Activated naive CD4-positive, alpha-beta T cell treated with anti-CD3 and anti-CD28 coated beads for 36 hours (primary cell): ENCODE measurements around the gene IGFL3. TPM values are rescaled to one million over a fixed set of nuclear protein-coding genes. Genes with fewer than 3 reads are reported as not detected.
"Not testable (repeated sequence)": the region's sequence is repeated elsewhere in the genome, so short reads cannot be mapped to it uniquely, and the experiment has no call there.

Experiments used
- CTCF ChIA-PET: fragments of 350-600 bp; sonication (Branson Sonifier 250); formaldehyde crosslinking; loops from one replicate; lab custom pipeline; 2021; ENCODE audit warnings: antibody characterized with exemption; lab: Charles Lee
- DNase-seq: peaks from one replicate; pipeline ENCODE4 v3.0.0-alpha.2; 2020
- H3K27ac Mint-ChIP-seq: one replicate; pipeline ENCODE4 v1.8.0; 2021; ENCODE audit warnings: mild to moderate bottlenecking, mixed read lengths
- H3K27me3 Mint-ChIP-seq: one replicate; pipeline ENCODE4 v1.8.0; 2021; ENCODE audit warnings: low read depth, mixed read lengths
- H3K36me3 Mint-ChIP-seq: one replicate; pipeline ENCODE4 v1.8.0; 2021; ENCODE audit warnings: low read depth, mixed read lengths
- H3K4me1 Mint-ChIP-seq: one replicate; pipeline ENCODE4 v1.8.0; 2021; ENCODE audit warnings: low read depth, mixed read lengths
- H3K4me3 Mint-ChIP-seq: one replicate; pipeline ENCODE4 v1.8.0; 2021; ENCODE audit warnings: mild to moderate bottlenecking, moderate library complexity, mixed read lengths
- H3K9me3 Mint-ChIP-seq: one replicate; pipeline ENCODE4 v1.8.0; 2021; ENCODE audit warnings: mixed read lengths
- intact Hi-C: fragments of 100-400 bp; cut with micrococcal nuclease; formaldehyde crosslinking; loops from one replicate; pipeline ENCODE4 v1.15.1; 2023
- total RNA-seq, 2 experiments: library from RNA; stranded (reverse); gene quantifications; one replicate each; pipeline ENCODE4 v1.2.3, GENCODE V29; 2021

IGFL3 gene
- total RNA-seq, 2 experiments from 2014 or later = not detected

GRCh38 chr19:46085888-46086287, 38.6 kb downstream of the IGFL3 start:
- Mint-ChIP-seq H3K4me1 (peaks cover 5% of the 10 kb centered on the region), H3K27me3 (peaks cover 36% of the 10 kb centered on the region), H3K4me3 (no peak overlapping the region), H3K36me3 (peaks cover 4% of the 10 kb centered on the region), H3K9me3 (peaks cover 39% of the 10 kb centered on the region), H3K27ac (no peak overlapping the region)
- CTCF ChIA-PET = no interaction called here
- intact Hi-C loops = no loop called here
- no peak for DNase-seq

- DNase-seq = no peak
- peaks cover 4% of the 10 kb centered on the region for H3K36me3 Mint-ChIP-seq
- H3K9me3 Mint-ChIP-seq = peaks cover 25% of the 10 kb centered on the region
- H3K4me3 Mint-ChIP-seq = no peak overlapping the region
- intact Hi-C loops = loop anchor here (1.0 kb wide), 3 partner anchors 102 to 181 kb away; no protein-coding TSS in a partner anchor
- CTCF ChIA-PET = interaction anchor here (0.5 to 2.7 kb wide), 6 partner anchors 27 to 232 kb away, joined by 3 to 20 read pairs (median 4); no protein-coding TSS in a partner anchor
- peaks cover 5% of the 10 kb centered on the region for H3K4me1 Mint-ChIP-seq
- H3K27me3 Mint-ChIP-seq = peaks cover 51% of the 10 kb centered on the region
- no peak overlapping the region for H3K27ac Mint-ChIP-seq
Observed at GRCh38 chr19:46082728-46083050, 41.8 kb downstream of the IGFL3 start.

- CTCF ChIA-PET = interaction anchor here (0.5 to 2.7 kb wide), 6 partner anchors 27 to 232 kb away, joined by 3 to 20 read pairs (median 4); no protein-coding TSS in a partner anchor
- DNase-seq = peak; percentile 45
Observed at GRCh38 chr19:46081928-46082727, 42.4 kb downstream of the IGFL3 start.

GRCh38 chr19:46080561-46080960, 43.9 kb downstream of the IGFL3 start:
- Mint-ChIP-seq H3K9me3 (peaks cover 12% of the 10 kb centered on the region), H3K36me3 (peaks cover 2% of the 10 kb centered on the region), H3K27ac (no peak overlapping the region), H3K27me3 (peaks cover 69% of the 10 kb centered on the region), H3K4me1 (peaks cover 12% of the 10 kb centered on the region), H3K4me3 (no peak overlapping the region)
- CTCF ChIA-PET = interaction anchor here (0.6 to 3.5 kb wide), 4 partner anchors 105 to 364 kb away, joined by 3 to 20 read pairs (median 12); no protein-coding TSS in a partner anchor
- DNase-seq = no peak
- intact Hi-C loops = no loop called here

More at GRCh38 chr19:46081928-46082727, 42.4 kb downstream of the IGFL3 start:
- intact Hi-C loops = loop anchor here (1.0 kb wide), 3 partner anchors 102 to 181 kb away; no protein-coding TSS in a partner anchor
- Mint-ChIP-seq H3K27me3 (peaks cover 55% of the 10 kb centered on the region), H3K9me3 (peaks cover 24% of the 10 kb centered on the region), H3K27ac (no peak overlapping the region), H3K36me3 (peaks cover 4% of the 10 kb centered on the region), H3K4me3 (no peak overlapping the region), H3K4me1 (peaks cover 7% of the 10 kb centered on the region)

- intact Hi-C loops = no loop called here
Observed at GRCh38 chr19:46079576-46079975, 44.9 kb downstream of the IGFL3 start.

GRCh38 chr19:46078573-46079332, 45.7 kb downstream of the IGFL3 start:
- peaks cover 12% of the 10 kb centered on the region for H3K4me1 Mint-ChIP-seq
- not testable (repeated sequence) for H3K9me3 Mint-ChIP-seq, H3K27ac Mint-ChIP-seq, H3K36me3 Mint-ChIP-seq, H3K4me3 Mint-ChIP-seq
- peak; percentile 53 for DNase-seq
- CTCF ChIA-PET = interaction anchor here (0.6 to 3.5 kb wide), 19 partner anchors 11 to 189 kb away, joined by 3 to 38 read pairs (median 3); no protein-coding TSS in a partner anchor
- intact Hi-C loops = loop anchor here (1.0 kb wide), 2 partner anchors 111 to 187 kb away; no protein-coding TSS in a partner anchor
- peaks cover 65% of the 10 kb centered on the region for H3K27me3 Mint-ChIP-seq

More at GRCh38 chr19:46079576-46079975, 44.9 kb downstream of the IGFL3 start:
- peaks cover 12% of the 10 kb centered on the region for H3K4me1 Mint-ChIP-seq
- H3K9me3 Mint-ChIP-seq = peaks cover 4% of the 10 kb centered on the region
- no peak overlapping the region for H3K4me3 Mint-ChIP-seq
- H3K27ac Mint-ChIP-seq = no peak overlapping the region
- DNase-seq = no peak
- CTCF ChIA-PET = interaction anchor here (0.6 to 3.5 kb wide), 6 partner anchors 106 to 365 kb away, joined by 3 to 18 read pairs (median 6); no protein-coding TSS in a partner anchor
- H3K36me3 Mint-ChIP-seq = no peaks in the 10 kb centered on the region
- H3K27me3 Mint-ChIP-seq = peaks cover 67% of the 10 kb centered on the region

GRCh38 chr19:46077815-46078167, 46.7 kb downstream of the IGFL3 start:
- intact Hi-C loops = loop anchor here (1.0 kb wide), 3 partner anchors 48 to 188 kb away; no protein-coding TSS in a partner anchor
- Mint-ChIP-seq H3K27me3 (peaks cover 64% of the 10 kb centered on the region), H3K4me3 (no peak overlapping the region), H3K36me3 (no peaks in the 10 kb centered on the region), H3K4me1 (peaks cover 12% of the 10 kb centered on the region), H3K27ac (no peak overlapping the region), H3K9me3 (peaks cover 2% of the 10 kb centered on the region)
- CTCF ChIA-PET = interaction anchor here (0.6 to 3.5 kb wide), 18 partner anchors 12 to 190 kb away, joined by 3 to 38 read pairs (median 3); no protein-coding TSS in a partner anchor
- no peak for DNase-seq

- H3K36me3 Mint-ChIP-seq = no peaks in the 10 kb centered on the region
- no peak overlapping the region for H3K27ac Mint-ChIP-seq
- H3K4me3 Mint-ChIP-seq = peak overlapping the region; percentile 14
Observed at GRCh38 chr19:46076951-46077814, 47.3 kb downstream of the IGFL3 start.

GRCh38 chr19:46076031-46076880, 48.2 kb downstream of the IGFL3 start:
- Mint-ChIP-seq H3K27ac (no peak overlapping the region), H3K36me3 (no peaks in the 10 kb centered on the region), H3K27me3 (peaks cover 67% of the 10 kb centered on the region), H3K9me3 (peaks cover 2% of the 10 kb centered on the region), H3K4me3 (no peak overlapping the region), H3K4me1 (peaks cover 7% of the 10 kb centered on the region)
- intact Hi-C loops = no loop called here
- CTCF ChIA-PET = interaction anchor here (1.1 to 3.1 kb wide), 6 partner anchors 10 to 192 kb away, joined by 3 to 38 read pairs (median 14); no protein-coding TSS in a partner anchor
- no peak for DNase-seq

More at GRCh38 chr19:46076951-46077814, 47.3 kb downstream of the IGFL3 start:
- Mint-ChIP-seq H3K9me3 (peaks cover 2% of the 10 kb centered on the region), H3K27me3 (peaks cover 68% of the 10 kb centered on the region), H3K4me1 (peaks cover 11% of the 10 kb centered on the region)
- DNase-seq = peak; percentile 68
- intact Hi-C loops = loop anchor here (1.0 kb wide), 1 partner anchor 48 kb away; no protein-coding TSS in a partner anchor
- CTCF ChIA-PET = interaction anchor here (0.6 to 3.5 kb wide), 9 partner anchors 11 to 333 kb away, joined by 3 to 38 read pairs (median 12); no protein-coding TSS in a partner anchor

- Mint-ChIP-seq H3K36me3 (no peaks in the 10 kb centered on the region), H3K4me1 (peaks cover 9% of the 10 kb centered on the region), H3K27ac (no peak overlapping the region), H3K9me3 (peaks cover under 1% of the 10 kb centered on the region), H3K27me3 (peaks cover 59% of the 10 kb centered on the region), H3K4me3 (no peak overlapping the region)
- DNase-seq = no peak
- intact Hi-C loops = no loop called here
- CTCF ChIA-PET = interaction anchor here (0.5 to 1.2 kb wide), 3 partner anchors 45 to 138 kb away, joined by 3 to 5 read pairs (median 4); no protein-coding TSS in a partner anchor
Observed at GRCh38 chr19:46073268-46073922, 51.1 kb downstream of the IGFL3 start.
